KMS-11 (cell line): Measurements from ENCODE around the gene CKM.

Experiments used
- H2AFZ ChIP-seq: fragments of 200-600 bp; sonication (generic); 2 replicates; pipeline ENCODE4 v1.6.1; 2016; ENCODE audit warnings: antibody characterized with exemption, mixed run types, low read depth
- H3K27ac ChIP-seq: fragments of 200-600 bp; sonication (generic); 2 replicates; pipeline ENCODE4 v1.6.1; 2016; ENCODE audit warnings: mild to moderate bottlenecking, mixed run types
- H3K27me3 ChIP-seq: fragments of 200-600 bp; sonication (generic); 2 replicates; pipeline ENCODE4 v1.6.1; 2017; ENCODE audit warnings: mild to moderate bottlenecking, low read depth, mixed run types, moderate library complexity; ENCODE audit not compliant: insufficient read depth
- H3K36me3 ChIP-seq: fragments of 200-600 bp; sonication (generic); 2 replicates; pipeline ENCODE4 v1.6.1; 2017; ENCODE audit warnings: mild to moderate bottlenecking, mixed run types; ENCODE audit not compliant: insufficient read depth
- H3K4me1 ChIP-seq: fragments of 200-600 bp; sonication (generic); 2 replicates; pipeline ENCODE4 v1.6.1; 2016; ENCODE audit warnings: mild to moderate bottlenecking, low read depth, mixed run types; ENCODE audit not compliant: poor library complexity, severe bottlenecking
- H3K4me2 ChIP-seq: fragments of 200-600 bp; sonication (generic); 2 replicates; pipeline ENCODE4 v1.7.0; 2016; ENCODE audit warnings: mild to moderate bottlenecking, mixed run types
- H3K4me3 ChIP-seq: fragments of 200-600 bp; sonication (generic); IDR thresholded peaks from 2 replicates; pipeline ENCODE4 v1.6.1; 2017; ENCODE audit warnings: low read depth, low read length, mixed read lengths; ENCODE audit not compliant: insufficient read depth
- H3K79me2 ChIP-seq: fragments of 200-600 bp; sonication (generic); 2 replicates; pipeline ENCODE4 v1.6.1; 2016; ENCODE audit warnings: low read depth, mixed run types; ENCODE audit not compliant: insufficient read depth
- H3K9ac ChIP-seq: fragments of 200-600 bp; sonication (generic); 2 replicates; pipeline ENCODE4 v1.6.1; 2016; ENCODE audit warnings: mild to moderate bottlenecking, mixed run types
- H4K20me1 ChIP-seq: fragments of 200-600 bp; sonication (generic); 2 replicates; pipeline ENCODE4 v1.6.1; 2016; ENCODE audit warnings: mild to moderate bottlenecking, mixed run types; ENCODE audit not compliant: insufficient read depth
- TF ChIP-seq, protein P1 (sequence below): fragments of 200-600 bp; sonication (generic); conservative IDR thresholded peaks from 2 replicates; pipeline ENCODE4 v1.6.1; 2017; ENCODE audit warnings: low read depth, mild to moderate bottlenecking, antibody characterized with exemption, low read length, moderate library complexity, mixed read lengths

The CKM gene

DNA sequence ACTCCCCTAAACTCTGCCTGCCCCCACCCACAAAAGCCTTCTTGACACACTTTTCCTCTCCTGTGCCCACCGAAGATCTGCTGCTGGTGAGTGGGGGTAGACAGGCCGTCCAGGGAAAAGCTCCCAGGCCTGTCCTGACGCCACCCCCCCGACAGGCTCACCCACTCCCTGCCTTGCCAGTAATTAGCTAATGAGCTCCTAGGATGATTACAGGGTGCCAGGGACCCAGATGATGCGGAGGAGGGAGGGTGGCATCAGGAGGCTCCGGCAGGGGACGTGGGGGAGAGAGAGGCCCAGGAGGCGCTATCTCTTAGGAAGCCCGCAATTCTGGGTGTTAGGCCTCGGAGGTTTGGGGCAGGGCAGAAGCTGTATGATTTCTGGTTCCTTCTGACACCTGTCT, 44.6 kb downstream of the CKM start:
- H3K9ac ChIP-seq, result no peak overlapping the region
- H3K27ac ChIP-seq, result no peak overlapping the region
- H3K27me3 ChIP-seq, result no peaks in the 10 kb centered on the region
- H3K4me2 ChIP-seq, result no peak overlapping the region
- no peaks in the 10 kb centered on the region for H3K4me1 ChIP-seq
- H3K4me3 ChIP-seq, result no peak overlapping the region
- no peaks in the 10 kb centered on the region for H4K20me1 ChIP-seq
- H3K36me3 ChIP-seq, result no peaks in the 10 kb centered on the region
- no peak overlapping the region for H2AFZ ChIP-seq
- TF ChIP-seq, protein P1, sequence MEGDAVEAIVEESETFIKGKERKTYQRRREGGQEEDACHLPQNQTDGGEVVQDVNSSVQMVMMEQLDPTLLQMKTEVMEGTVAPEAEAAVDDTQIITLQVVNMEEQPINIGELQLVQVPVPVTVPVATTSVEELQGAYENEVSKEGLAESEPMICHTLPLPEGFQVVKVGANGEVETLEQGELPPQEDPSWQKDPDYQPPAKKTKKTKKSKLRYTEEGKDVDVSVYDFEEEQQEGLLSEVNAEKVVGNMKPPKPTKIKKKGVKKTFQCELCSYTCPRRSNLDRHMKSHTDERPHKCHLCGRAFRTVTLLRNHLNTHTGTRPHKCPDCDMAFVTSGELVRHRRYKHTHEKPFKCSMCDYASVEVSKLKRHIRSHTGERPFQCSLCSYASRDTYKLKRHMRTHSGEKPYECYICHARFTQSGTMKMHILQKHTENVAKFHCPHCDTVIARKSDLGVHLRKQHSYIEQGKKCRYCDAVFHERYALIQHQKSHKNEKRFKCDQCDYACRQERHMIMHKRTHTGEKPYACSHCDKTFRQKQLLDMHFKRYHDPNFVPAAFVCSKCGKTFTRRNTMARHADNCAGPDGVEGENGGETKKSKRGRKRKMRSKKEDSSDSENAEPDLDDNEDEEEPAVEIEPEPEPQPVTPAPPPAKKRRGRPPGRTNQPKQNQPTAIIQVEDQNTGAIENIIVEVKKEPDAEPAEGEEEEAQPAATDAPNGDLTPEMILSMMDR, result no peak
- H3K79me2 ChIP-seq, result no peaks in the 10 kb centered on the region

DNA sequence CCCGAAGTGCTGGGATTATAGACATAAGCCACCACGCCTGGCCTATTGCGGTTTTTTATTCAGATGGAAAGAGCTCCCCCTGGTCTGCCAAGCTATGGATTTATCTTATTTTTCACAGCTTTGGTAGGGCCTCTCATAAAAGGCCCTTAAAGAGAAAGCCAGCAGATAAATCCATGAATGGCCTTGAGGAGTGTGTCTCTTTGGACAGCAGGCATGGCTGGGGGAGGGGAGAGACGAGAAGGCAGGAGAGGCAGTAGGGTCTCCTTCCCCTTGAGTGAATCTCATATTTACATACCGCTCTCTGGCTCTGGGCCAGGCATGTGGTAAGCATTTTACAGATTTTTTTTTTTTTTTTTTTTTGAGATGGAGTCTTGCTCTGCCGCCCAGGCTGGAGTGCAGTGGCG, 46.4 kb downstream of the CKM start:
- Histone ChIP-seq H3K27ac (no peak overlapping the region), H3K4me1 (no peaks in the 10 kb centered on the region), H3K36me3 (no peaks in the 10 kb centered on the region), H3K9ac (no peak overlapping the region), H3K27me3 (no peaks in the 10 kb centered on the region), H4K20me1 (no peaks in the 10 kb centered on the region), H3K4me3 (no peak overlapping the region), H3K79me2 (no peaks in the 10 kb centered on the region), H2AFZ (no peak overlapping the region), H3K4me2 (no peak overlapping the region)
- TF ChIP-seq, protein P1, result no peak

DNA sequence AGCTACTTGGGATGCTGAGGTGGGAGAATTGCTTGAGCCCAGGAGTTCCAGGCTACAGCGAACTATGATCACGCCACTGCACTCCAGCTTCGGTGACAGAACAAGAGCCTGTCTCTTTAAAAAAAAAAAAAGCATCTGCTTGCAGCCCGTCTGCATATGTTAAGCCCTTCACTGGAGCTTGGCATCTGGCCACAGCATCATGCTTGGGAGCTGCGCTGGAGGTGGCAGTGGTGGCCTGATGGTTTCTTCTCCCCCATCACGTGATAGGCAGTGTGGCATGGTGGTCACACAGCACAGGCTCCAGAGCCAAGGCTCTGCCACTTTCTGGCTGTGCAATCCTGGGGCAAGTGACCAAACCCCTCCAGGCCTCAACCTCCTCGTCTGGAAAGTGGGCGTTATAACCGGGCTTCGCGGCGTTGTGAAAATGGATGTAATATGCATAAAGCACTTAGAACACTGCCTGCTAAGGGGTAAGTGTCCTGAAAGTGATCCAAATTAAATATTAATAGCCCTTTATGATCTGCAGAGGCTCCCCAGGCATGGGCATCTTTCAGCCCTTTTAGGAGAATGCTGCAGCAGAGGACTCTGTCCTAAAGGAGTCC, 47.2 kb downstream of the CKM start:
- Histone ChIP-seq H3K9ac (no peak overlapping the region), H3K4me1 (no peaks in the 10 kb centered on the region), H3K27ac (no peak overlapping the region), H3K27me3 (no peaks in the 10 kb centered on the region), H3K4me3 (no peak overlapping the region), H3K4me2 (no peak overlapping the region), H2AFZ (no peak overlapping the region), H4K20me1 (no peaks in the 10 kb centered on the region), H3K79me2 (no peaks in the 10 kb centered on the region), H3K36me3 (no peaks in the 10 kb centered on the region)
- TF ChIP-seq, protein P1, result no peak

DNA sequence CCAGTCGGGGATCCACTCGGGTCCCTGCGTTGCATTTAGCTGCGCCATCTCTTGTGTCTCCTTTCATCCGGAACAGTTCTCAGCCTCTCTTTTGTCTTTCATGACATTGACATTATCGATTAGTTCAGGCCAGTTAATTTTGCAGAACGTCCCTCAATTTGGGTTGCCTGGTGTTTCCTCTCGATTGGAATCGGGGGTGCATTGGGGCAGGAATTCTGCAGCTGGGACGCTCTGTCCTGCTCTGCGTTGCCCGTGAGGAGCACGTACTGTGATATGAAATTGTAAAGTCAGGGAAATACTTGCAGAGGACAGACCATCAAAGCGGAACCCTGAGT, 49.2 kb downstream of the CKM start:
- Histone ChIP-seq H3K4me1 (no peaks in the 10 kb centered on the region), H3K4me3 (no peak overlapping the region), H3K27me3 (no peaks in the 10 kb centered on the region), H3K27ac (no peak overlapping the region), H3K4me2 (no peak overlapping the region), H3K9ac (no peak overlapping the region), H3K79me2 (no peaks in the 10 kb centered on the region), H3K36me3 (no peaks in the 10 kb centered on the region), H4K20me1 (no peaks in the 10 kb centered on the region), H2AFZ (no peak overlapping the region)
- TF ChIP-seq, protein P1, result no peak
